Caco-2 (cell line): Measurements from ENCODE around the gene SLC39A9. TPM values are rescaled to one million over a fixed set of nuclear protein-coding genes. Genes with fewer than 3 reads are reported as not detected.
"Not testable (repeated sequence)": the region's sequence is repeated elsewhere in the genome, so short reads cannot be mapped to it uniquely, and the experiment has no call there.

Experiments used
- BruUV-seq: library from RNA; stranded (reverse); fragments of 400-500 nt; replicated peaks from 2 replicates; lab custom pipeline; 2021; lab: Mats Ljungman, UMichigan
- CTCF ChIA-PET: fragments of 300-600 bp; sonication (Branson Sonifier 250); formaldehyde crosslinking; loops from one replicate; lab custom pipeline; 2022; ENCODE audit warnings: antibody characterized with exemption; lab: Charles Lee
- POLR2A ChIA-PET: fragments of 300-600 bp; sonication (Branson Sonifier 250); formaldehyde crosslinking; loops from one replicate; lab custom pipeline; 2022; ENCODE audit warnings: antibody characterized with exemption; lab: Charles Lee
- DNase-seq, 2 experiments: peaks; one replicate each; pipeline versions ENCODE4 v3.0.0 to v3.0.0-alpha.2; 2020 to 2022
- H3K27me3 ChIP-seq: replicated peaks from 2 replicates; pipeline ENCODE4 v1.6.0; 2011; ENCODE audit warnings: low read length; ENCODE audit not compliant: control insufficient read depth, insufficient read depth
- H3K36me3 ChIP-seq: 2 replicates; pipeline ENCODE4 v1.5.1; 2011; ENCODE audit warnings: low read length; ENCODE audit not compliant: control insufficient read depth, insufficient read depth
- H3K4me1 ChIP-seq: fragments of 250-450 bp; sonication (Bioruptor Pico); 2 replicates; pipeline ENCODE4 v1.5.1; 2020; ENCODE audit warnings: mild to moderate bottlenecking
- H3K4me3 ChIP-seq: 2 replicates; pipeline ENCODE4 v1.5.1; 2011; ENCODE audit warnings: low read depth, mild to moderate bottlenecking, control low read depth, low read length
- H3K9me3 ChIP-seq: fragments of 250-450 bp; sonication (Bioruptor Pico); 2 replicates; pipeline ENCODE4 v1.5.1; 2020; ENCODE audit warnings: mild to moderate bottlenecking, moderate library complexity
- H3K27ac Mint-ChIP-seq: one replicate; pipeline ENCODE4 v1.8.0; 2022; ENCODE audit warnings: mixed read lengths; ENCODE audit not compliant: unreplicated experiment
- H3K27me3 Mint-ChIP-seq: one replicate; pipeline ENCODE4 v1.8.0; 2022; ENCODE audit warnings: mixed read lengths; ENCODE audit not compliant: insufficient read depth, unreplicated experiment
- H3K36me3 Mint-ChIP-seq: one replicate; pipeline ENCODE4 v1.8.0; 2022; ENCODE audit warnings: mild to moderate bottlenecking, mixed read lengths; ENCODE audit not compliant: insufficient read depth, unreplicated experiment
- H3K4me1 Mint-ChIP-seq: one replicate; pipeline ENCODE4 v1.8.0; 2022; ENCODE audit warnings: low read depth, mixed read lengths; ENCODE audit not compliant: unreplicated experiment
- H3K4me3 Mint-ChIP-seq: one replicate; pipeline ENCODE4 v1.8.0; 2022; ENCODE audit warnings: mild to moderate bottlenecking, moderate library complexity, mixed read lengths; ENCODE audit not compliant: unreplicated experiment
- H3K9me3 Mint-ChIP-seq: one replicate; pipeline ENCODE4 v1.8.0; 2022; ENCODE audit warnings: mixed read lengths; ENCODE audit not compliant: unreplicated experiment
- CTCF ChIP-seq, 2 experiments: fragments of 200-600 bp in 1 of 2; IDR thresholded peaks; 1 replicate in 1 of 2; 2 replicates in 1 of 2; pipeline versions ENCODE4 v1.5.1 to v1.8.0; 2011 to 2022; ENCODE audit warnings: antibody characterized with exemption in 1 of 2, control low read depth in 1 of 2, inconsistent platforms in 1 of 2, low read depth in 1 of 2, low read length in 1 of 2, mild to moderate bottlenecking in 1 of 2, moderate library complexity in 1 of 2; ENCODE audit not compliant: insufficient read depth in 1 of 2, severe bottlenecking in 1 of 2, unreplicated experiment in 1 of 2
- intact Hi-C: fragments of 100-400 bp; cut with micrococcal nuclease; formaldehyde crosslinking; loops from one replicate; pipeline ENCODE4 v1.10.0; 2022; ENCODE audit not compliant: unreplicated experiment
- total RNA-seq: library from RNA; stranded (reverse); gene quantifications from 2 replicates; pipeline ENCODE4 v1.2.3, GENCODE V29; 2022

The SLC39A9 gene
- total RNA-seq, 1 experiment from 2014 or later = 96.4 TPM

DNA sequence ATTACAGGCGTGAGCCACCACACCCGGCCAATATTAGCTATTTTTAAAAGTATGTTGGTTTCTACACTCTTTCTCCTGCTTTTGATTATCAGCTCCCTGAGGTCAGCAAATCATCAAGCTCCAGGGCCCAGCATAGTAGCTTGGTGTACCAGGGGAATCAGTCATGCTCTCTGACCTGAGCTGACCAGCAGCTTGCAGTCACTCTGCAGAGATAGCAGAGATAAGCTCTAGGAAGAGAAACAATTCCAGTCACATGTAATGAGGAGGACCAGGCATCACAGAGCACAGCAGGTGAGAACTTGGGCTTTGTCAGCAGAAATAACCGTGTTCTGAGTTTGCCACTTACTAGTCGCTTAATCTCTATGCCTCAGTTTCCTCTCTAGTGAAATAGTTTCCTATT is 94.5 kb downstream of the SLC39A9 start:
- no peaks in the 10 kb centered on the region; the same call in 1 of the 2 replicates for H3K27me3 ChIP-seq
- no peaks in the 10 kb centered on the region for H3K4me1 ChIP-seq
- H3K4me3 Mint-ChIP-seq = no peak overlapping the region
- intact Hi-C loops = no loop called here
- no TSS peak for BruUV-seq
- no peaks in the 10 kb centered on the region for H3K9me3 Mint-ChIP-seq
- no peaks in the 10 kb centered on the region for H3K36me3 ChIP-seq
- H3K4me1 Mint-ChIP-seq = no peaks in the 10 kb centered on the region
- TF ChIP-seq CTCF (IDR thresholded peaks at IDR 0.05; ENCODE audit: insufficient read depth in 1 of 2, low read depth in 1 of 2, low read length in 1 of 2, severe bottlenecking in 1 of 2, unreplicated experiment in 1 of 2) = no peak
- no peaks in the 10 kb centered on the region for H3K9me3 ChIP-seq
- H3K27me3 Mint-ChIP-seq = peaks cover 6% of the 10 kb centered on the region
- H3K36me3 Mint-ChIP-seq = no peaks in the 10 kb centered on the region
- H3K4me3 ChIP-seq = no peak overlapping the region
- ChIA-PET CTCF (interaction anchor here (1.0 kb wide), 1 partner anchor 11 kb away, joined by 3 read pairs; no protein-coding TSS in a partner anchor), POLR2A (no interaction called here)
- H3K27ac Mint-ChIP-seq = no peak overlapping the region
- no peak for DNase-seq

- no peak for TF ChIP-seq CTCF (IDR thresholded peaks at IDR 0.05; ENCODE audit: insufficient read depth in 1 of 2, low read depth in 1 of 2, low read length in 1 of 2, severe bottlenecking in 1 of 2, unreplicated experiment in 1 of 2)
- no peak overlapping the region for H3K4me3 ChIP-seq
- H3K4me3 Mint-ChIP-seq = no peak overlapping the region
- H3K27me3 Mint-ChIP-seq = peaks cover 6% of the 10 kb centered on the region
- H3K9me3 ChIP-seq = no peaks in the 10 kb centered on the region
- DNase-seq = peak in 1 of 2 experiments; percentile 6
- no TSS peak for BruUV-seq
- H3K36me3 Mint-ChIP-seq = no peaks in the 10 kb centered on the region
- no peaks in the 10 kb centered on the region for H3K4me1 Mint-ChIP-seq
- intact Hi-C loops = no loop called here
- no peaks in the 10 kb centered on the region for H3K4me1 ChIP-seq
- no peaks in the 10 kb centered on the region for H3K9me3 Mint-ChIP-seq
- H3K36me3 ChIP-seq = no peaks in the 10 kb centered on the region
- POLR2A ChIA-PET = no interaction called here
- H3K27ac Mint-ChIP-seq = no peak overlapping the region
- no peaks in the 10 kb centered on the region; the same call in 1 of the 2 replicates for H3K27me3 ChIP-seq
- CTCF ChIA-PET = no interaction called here
These were observed 95.3 kb downstream of the SLC39A9 start for GRCh38 chr14:69493791-69494190.

DNA sequence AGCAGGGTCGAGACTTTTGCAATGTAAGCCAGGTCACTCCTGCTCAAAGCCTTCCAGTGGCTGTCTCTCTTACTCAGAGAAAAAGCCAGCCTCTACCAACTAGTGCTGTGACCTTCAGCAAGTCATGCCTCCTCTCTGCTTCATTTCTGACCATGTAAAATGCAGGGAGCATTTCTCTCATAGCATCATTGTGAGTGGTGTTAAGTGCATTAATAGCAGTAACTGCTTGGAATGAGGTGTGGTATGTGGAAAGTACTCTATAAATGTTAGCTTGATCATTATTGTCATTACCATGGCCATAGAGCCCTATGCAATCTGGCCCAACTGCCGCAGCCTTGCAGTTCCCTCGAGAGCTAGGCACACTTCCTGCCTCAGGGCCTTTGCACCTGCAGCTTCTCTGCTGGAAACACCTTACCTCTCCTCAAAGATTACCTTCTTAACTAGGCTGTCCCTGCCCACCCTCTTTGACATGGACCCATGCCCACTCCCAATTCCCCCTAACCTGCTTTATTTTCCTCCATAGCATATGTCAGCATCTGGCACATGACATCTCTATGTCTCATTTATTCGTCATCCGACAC is 96.9 kb downstream of the SLC39A9 start:
- CTCF ChIA-PET = no interaction called here

DNA sequence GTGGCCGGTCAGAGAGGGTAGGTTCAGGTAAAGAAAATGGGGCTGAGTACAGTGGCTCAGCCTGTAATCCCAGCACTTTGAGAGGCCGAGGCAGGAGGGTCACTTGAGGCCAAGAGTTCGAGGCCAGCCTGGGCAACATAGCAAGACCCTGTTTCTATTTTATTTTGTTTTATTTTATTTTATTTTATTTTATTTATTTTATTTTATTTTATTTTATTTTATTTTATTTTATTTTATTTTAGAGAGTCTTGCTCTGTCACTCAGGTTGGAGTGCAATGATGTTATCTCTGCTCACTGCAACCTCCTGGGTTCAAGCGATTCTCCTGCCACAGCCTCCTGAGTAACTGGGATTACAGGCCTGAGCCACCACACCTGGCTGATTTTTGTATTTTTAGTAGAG is 99.4 kb downstream of the SLC39A9 start:
- H3K36me3 Mint-ChIP-seq, POLR2A ChIA-PET, H3K36me3 ChIP-seq, intact Hi-C loops, H3K4me1 ChIP-seq, H3K4me1 Mint-ChIP-seq, H3K27ac Mint-ChIP-seq, H3K27me3 ChIP-seq, DNase-seq, H3K9me3 Mint-ChIP-seq, H3K4me3 ChIP-seq, H3K9me3 ChIP-seq, BruUV-seq, H3K27me3 Mint-ChIP-seq, H3K4me3 Mint-ChIP-seq: not testable (repeated sequence)
- CTCF ChIA-PET = interaction anchor here (0.5 kb wide), 1 partner anchor 87 kb away, joined by 4 read pairs; no protein-coding TSS in a partner anchor

More for the DNA sequence above, 96.9 kb downstream of the SLC39A9 start:
- no peak overlapping the region for H3K4me3 Mint-ChIP-seq
- no peaks in the 10 kb centered on the region for H3K9me3 Mint-ChIP-seq
- Histone ChIP-seq H3K9me3 (no peaks in the 10 kb centered on the region), H3K4me3 (no peak overlapping the region), H3K36me3 (no peaks in the 10 kb centered on the region), H3K4me1 (no peaks in the 10 kb centered on the region), H3K27me3 (no peaks in the 10 kb centered on the region)
- BruUV-seq = no TSS peak
- POLR2A ChIA-PET = no interaction called here
- H3K27ac Mint-ChIP-seq = no peak overlapping the region
- peaks cover 4% of the 10 kb centered on the region for H3K27me3 Mint-ChIP-seq
- intact Hi-C loops = no loop called here
- TF ChIP-seq CTCF (IDR thresholded peaks at IDR 0.05; ENCODE audit: insufficient read depth in 1 of 2, low read depth in 1 of 2, low read length in 1 of 2, severe bottlenecking in 1 of 2, unreplicated experiment in 1 of 2) = no peak
- no peaks in the 10 kb centered on the region for H3K4me1 Mint-ChIP-seq
- no peak for DNase-seq
- H3K36me3 Mint-ChIP-seq = no peaks in the 10 kb centered on the region

DNA sequence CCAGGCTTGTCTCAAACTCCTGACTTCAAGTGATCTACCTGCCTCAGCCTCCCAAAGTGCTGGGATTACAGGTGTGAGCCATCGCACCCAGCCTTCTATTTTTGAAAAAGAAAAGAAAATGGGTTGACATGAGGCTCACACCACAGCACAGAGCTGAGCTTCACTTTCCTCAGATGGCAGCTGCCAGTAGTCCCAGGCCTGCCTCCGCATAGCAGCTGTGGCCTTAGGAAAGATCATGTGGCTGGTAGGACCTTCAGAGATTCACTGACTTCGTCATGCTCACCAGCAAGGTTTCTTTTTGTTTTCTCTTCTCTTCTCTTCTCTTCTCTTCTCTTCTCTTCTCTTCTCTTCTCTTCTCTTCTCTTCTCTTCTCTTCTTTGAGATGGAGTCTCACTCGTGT is 99.8 kb downstream of the SLC39A9 start:
- H3K4me1 Mint-ChIP-seq, H3K9me3 Mint-ChIP-seq, intact Hi-C loops, H3K4me3 ChIP-seq, H3K4me1 ChIP-seq, H3K27me3 Mint-ChIP-seq, H3K4me3 Mint-ChIP-seq, H3K36me3 ChIP-seq, POLR2A ChIA-PET, H3K27ac Mint-ChIP-seq, BruUV-seq, H3K36me3 Mint-ChIP-seq, DNase-seq, CTCF ChIA-PET, H3K27me3 ChIP-seq, H3K9me3 ChIP-seq: not testable (repeated sequence)
